ENCODE results near the gene SMTNL1.

GRCh38 chr11:57502870-57503269 is 34.5 kb upstream of the SMTNL1 start:
- TF ChIP-seq CTCF (IDR thresholded peaks at IDR 0.05) (no peak), POLR2A (IDR thresholded peaks at IDR 0.05) (no peak)

Measured in thyroid gland (tissue), 4 donors.